Activated CD4-positive, CD25-positive, alpha-beta regulatory T cell treated with anti-CD3 and anti-CD28 coated beads, Interleukin-2, amount 50 U/mL, for 72 hours (primary cell): Measurements from ENCODE around the gene TSKS.

ENCODE experiments used
- DNase-seq: peaks from one replicate; pipeline ENCODE4 v3.0.0; 2021

The TSKS gene, protein sequence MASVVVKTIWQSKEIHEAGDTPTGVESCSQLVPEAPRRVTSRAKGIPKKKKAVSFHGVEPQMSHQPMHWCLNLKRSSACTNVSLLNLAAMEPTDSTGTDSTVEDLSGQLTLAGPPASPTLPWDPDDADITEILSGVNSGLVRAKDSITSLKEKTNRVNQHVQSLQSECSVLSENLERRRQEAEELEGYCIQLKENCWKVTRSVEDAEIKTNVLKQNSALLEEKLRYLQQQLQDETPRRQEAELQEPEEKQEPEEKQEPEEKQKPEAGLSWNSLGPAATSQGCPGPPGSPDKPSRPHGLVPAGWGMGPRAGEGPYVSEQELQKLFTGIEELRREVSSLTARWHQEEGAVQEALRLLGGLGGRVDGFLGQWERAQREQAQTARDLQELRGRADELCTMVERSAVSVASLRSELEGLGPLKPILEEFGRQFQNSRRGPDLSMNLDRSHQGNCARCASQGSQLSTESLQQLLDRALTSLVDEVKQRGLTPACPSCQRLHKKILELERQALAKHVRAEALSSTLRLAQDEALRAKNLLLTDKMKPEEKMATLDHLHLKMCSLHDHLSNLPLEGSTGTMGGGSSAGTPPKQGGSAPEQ

GRCh38 chr19:49763230-49763629, at the start of gene TSKS:
Gene TSKS, minus strand, starts transcription at chr19:49763306. Its CDS starts 59 bp downstream, at chr19:49763247.
- no peak for DNase-seq

- no peak for DNase-seq
These were observed 49.4 kb upstream of the TSKS start for GRCh38 chr19:49812452-49812996.

DNA sequence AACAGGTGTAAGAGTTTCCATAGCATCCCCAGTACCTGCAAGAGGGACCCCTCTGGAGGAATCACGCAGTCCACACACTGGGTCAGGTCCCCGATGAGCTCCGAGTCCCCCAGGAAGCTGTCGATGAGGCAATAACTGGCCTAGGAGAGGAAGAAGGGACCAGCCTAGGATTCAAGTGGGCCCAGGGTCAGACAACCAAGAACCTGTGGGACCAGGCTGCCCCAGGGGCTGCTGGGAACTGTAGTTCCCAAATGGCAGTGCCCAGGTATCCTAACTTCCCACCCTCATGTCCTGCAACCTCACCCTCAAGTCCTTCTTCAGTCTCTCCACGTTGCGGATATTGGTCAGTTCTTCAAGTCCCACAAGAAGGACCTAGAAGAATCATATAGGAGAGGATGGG, 48.2 kb upstream of the TSKS start:
- DNase-seq, result no peak

- DNase-seq, result no peak
These were observed 46.9 kb upstream of the TSKS start for GRCh38 chr19:49809941-49810389.

- DNase-seq, result no peak
These were observed 46.2 kb upstream of the TSKS start for GRCh38 chr19:49809160-49809940.

GRCh38 chr19:49808711-49809159, 45.6 kb upstream of the TSKS start:
- peak; percentile 84 for DNase-seq

GRCh38 chr19:49807904-49808675, 45.0 kb upstream of the TSKS start:
- no peak for DNase-seq

DNA sequence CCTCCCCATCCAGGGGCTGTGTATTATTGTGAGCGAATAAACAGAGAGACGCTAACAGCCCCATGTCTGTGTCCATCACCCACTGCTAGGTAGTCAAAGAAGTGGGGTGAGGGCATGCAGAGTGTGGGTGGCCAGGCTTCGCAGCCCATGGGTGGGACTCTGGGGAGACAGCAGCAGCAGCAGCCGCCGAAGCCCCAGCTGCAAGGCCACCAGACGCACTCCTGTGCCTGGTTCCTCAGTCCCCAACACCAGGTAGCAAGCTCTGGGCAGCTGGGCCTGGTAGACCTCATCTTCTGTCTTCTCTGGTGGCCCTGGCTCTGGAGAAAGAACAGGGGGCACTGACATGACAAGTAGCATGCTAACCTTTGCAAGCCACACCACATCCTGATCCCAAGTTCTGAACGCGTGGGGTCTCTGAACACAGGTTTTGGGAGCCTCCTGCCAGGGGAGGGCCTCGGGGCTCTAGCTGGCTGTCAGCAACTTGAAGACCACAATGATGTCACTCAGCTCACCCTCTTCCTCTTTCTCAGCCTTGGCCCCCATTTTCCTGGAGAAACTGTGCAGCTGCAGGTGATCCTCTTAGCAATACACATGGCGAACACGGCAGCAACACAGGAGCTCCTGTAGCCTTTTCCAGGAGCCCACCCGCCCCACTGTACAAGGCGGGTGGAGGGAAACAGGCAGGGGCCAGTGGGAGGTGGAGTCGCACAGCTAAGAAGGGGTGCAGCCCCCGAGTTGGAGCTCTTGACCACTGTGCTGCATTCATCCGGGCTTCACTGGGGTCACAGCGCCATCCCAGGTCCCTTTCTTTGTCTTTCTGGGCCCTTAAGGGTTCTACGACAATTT, 44.2 kb upstream of the TSKS start:
- no peak for DNase-seq

GRCh38 chr19:49806620-49806959, 43.5 kb upstream of the TSKS start:
- DNase-seq, result no peak

DNA sequence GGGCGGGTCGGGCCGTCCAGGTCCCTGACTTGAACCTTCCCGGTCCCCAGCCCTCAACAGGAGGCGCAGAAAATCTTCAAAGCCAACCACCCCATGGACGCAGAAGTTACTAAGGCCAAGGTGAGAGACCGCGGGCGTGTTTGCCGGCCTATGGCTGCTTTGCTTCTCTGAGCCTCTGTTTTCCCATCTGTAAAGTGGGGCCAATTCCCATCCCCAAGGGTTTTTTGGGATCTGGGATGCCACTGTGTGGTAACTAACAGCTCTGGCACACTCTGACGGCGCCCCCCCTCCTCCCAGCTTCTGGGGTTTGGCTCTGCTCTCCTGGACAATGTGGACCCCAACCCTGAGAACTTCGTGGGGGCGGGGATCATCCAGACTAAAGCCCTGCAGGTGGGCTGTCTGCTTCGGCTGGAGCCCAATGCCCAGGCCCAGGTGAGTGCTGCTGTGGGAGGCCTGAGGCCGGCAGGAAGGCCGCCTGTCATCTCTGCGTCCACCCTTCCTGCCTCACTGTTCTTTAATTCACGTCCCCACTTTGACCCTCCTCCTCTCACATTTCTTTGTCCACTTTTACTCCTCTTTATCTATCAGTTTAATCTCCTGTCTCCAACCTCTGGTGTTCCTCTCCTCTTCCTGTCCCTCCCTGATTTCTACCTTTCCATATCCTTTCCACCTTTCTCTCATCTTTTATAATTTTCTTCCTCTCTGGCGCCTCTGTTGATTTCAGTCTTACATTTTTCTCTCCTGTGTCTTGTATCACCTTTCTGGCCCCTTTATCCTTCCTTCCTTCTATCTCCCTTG, 42.9 kb upstream of the TSKS start:
- no peak for DNase-seq

DNA sequence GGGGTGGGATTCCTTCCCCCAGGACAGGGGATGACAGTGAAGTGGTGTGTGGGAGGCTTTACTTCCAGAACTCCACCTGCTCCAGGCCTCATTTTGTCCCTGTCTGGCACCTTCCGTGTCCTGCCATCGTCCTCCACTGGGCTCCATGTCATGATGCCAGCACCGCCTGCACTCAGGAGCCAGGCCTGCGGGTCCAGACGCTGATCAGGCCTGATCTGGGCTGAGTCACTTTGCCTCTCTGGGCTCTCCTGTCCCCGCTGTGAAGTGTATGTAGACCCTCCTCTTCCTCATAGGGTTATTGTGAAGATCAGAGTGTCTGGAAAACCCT, 40.4 kb upstream of the TSKS start:
- no peak for DNase-seq

- no peak for DNase-seq
These were observed 39.9 kb upstream of the TSKS start for GRCh38 chr19:49802836-49803528.

- DNase-seq, result no peak
These were observed 39.0 kb upstream of the TSKS start for GRCh38 chr19:49801966-49802661.

GRCh38 chr19:49801401-49801888, 38.3 kb upstream of the TSKS start:
- no peak for DNase-seq

DNA sequence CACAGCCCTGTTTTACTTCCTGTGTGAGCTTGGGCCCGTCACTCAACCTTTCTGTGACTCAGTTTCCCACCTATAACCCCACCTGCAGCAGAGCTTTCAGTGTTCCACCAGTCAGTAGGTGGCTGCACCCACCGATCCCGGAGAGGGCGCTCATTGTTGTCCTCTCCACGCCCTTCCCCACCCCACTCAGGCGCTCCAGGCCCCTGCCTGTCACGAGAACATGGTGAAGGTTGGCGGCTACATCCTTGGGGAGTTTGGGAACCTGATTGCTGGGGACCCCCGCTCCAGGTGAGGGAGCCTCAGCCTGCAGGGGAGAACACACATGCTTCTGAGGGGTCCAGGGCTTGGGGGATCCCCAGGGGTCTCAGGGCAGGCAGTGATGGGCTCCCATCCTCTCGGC, 37.7 kb upstream of the TSKS start:
- no peak for DNase-seq

GRCh38 chr19:49799798-49800376, 36.8 kb upstream of the TSKS start:
- no peak for DNase-seq

DNA sequence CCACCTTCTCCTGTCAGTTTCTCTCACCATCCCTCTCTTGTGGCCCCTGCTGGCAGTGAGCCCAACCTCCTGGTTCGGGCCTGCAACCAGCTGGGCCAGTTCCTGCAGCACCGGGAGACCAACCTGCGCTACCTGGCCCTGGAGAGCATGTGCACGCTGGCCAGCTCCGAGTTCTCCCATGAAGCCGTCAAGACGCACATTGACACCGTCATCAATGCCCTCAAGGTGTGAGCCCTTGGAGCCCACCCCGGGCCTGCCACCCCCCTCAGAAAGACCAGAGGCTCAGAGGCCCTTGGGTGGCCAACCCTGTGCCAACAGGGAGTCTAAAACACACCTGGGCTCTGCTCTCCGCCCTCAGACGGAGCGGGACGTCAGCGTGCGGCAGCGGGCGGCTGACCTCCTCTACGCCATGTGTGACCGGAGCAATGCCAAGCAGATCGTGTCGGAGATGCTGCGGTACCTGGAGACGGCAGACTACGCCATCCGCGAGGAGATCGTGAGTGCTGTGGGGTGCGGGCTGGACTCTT, 36.2 kb upstream of the TSKS start:
- DNase-seq, result no peak

- no peak for DNase-seq
These were observed 35.5 kb upstream of the TSKS start for GRCh38 chr19:49798574-49798973.

GRCh38 chr19:49795615-49796014, 32.5 kb upstream of the TSKS start:
- DNase-seq, result no peak
